ENCODE data around the gene ACADM.
"Not testable (repeated sequence)": the region's sequence is repeated elsewhere in the genome, so short reads cannot be mapped to it uniquely, and the experiment has no call there.

The ACADM gene

GRCh38 chr1:75723989-75724471 is 479 bp upstream of the ACADM start:
- peak; percentile 65 for DNase-seq (ENCODE audit: insufficient read length, low spot score)
- TF ChIP-seq POLR2A (IDR thresholded peaks at IDR 0.05; ENCODE audit: low read depth, low read length), result no peak
- no peak for FAIRE-seq

- no peak for DNase-seq (ENCODE audit: insufficient read length, low spot score)
Observed at GRCh38 chr1:75725266-75725665, 757 bp downstream of the ACADM start.

GRCh38 chr1:75725861-75726361 is 1.4 kb downstream of the ACADM start:
- FAIRE-seq, result peak; percentile 20
- DNase-seq (ENCODE audit: insufficient read length, low spot score), result no peak
- no peak for TF ChIP-seq POLR2A (IDR thresholded peaks at IDR 0.05; ENCODE audit: low read depth, low read length)

More at GRCh38 chr1:75725266-75725665, 757 bp downstream of the ACADM start:
- no peak for FAIRE-seq
- no peak for TF ChIP-seq POLR2A (IDR thresholded peaks at IDR 0.05; ENCODE audit: low read depth, low read length)

- TF ChIP-seq POLR2A (IDR thresholded peaks at IDR 0.05; ENCODE audit: low read depth, low read length), result no peak
- DNase-seq (ENCODE audit: insufficient read length, low spot score) (no peak), FAIRE-seq (no peak)
Observed at GRCh38 chr1:75727571-75727970, 3.1 kb downstream of the ACADM start.

GRCh38 chr1:75730432-75730831 is 5.9 kb downstream of the ACADM start:
- no peak for TF ChIP-seq POLR2A (IDR thresholded peaks at IDR 0.05; ENCODE audit: low read depth, low read length)
- DNase-seq (ENCODE audit: insufficient read length, low spot score) (no peak), FAIRE-seq (no peak)

- DNase-seq (ENCODE audit: insufficient read length, low spot score), result no peak
- TF ChIP-seq POLR2A (IDR thresholded peaks at IDR 0.05; ENCODE audit: low read depth, low read length), result no peak
- FAIRE-seq, result peak; percentile 90
Observed at GRCh38 chr1:75731881-75732280, 7.4 kb downstream of the ACADM start.

- DNase-seq (ENCODE audit: insufficient read length, low spot score) (no peak), FAIRE-seq (no peak)
- TF ChIP-seq POLR2A (IDR thresholded peaks at IDR 0.05; ENCODE audit: low read depth, low read length), result no peak
Observed at GRCh38 chr1:75732703-75733102, 8.2 kb downstream of the ACADM start.

GRCh38 chr1:75733661-75734060 is 9.2 kb downstream of the ACADM start:
- no peak for TF ChIP-seq POLR2A (IDR thresholded peaks at IDR 0.05; ENCODE audit: low read depth, low read length)
- FAIRE-seq, result no peak

GRCh38 chr1:75736016-75736415 is 11.5 kb downstream of the ACADM start:
- DNase-seq (ENCODE audit: insufficient read length, low spot score), result no peak
- no peak for TF ChIP-seq POLR2A (IDR thresholded peaks at IDR 0.05; ENCODE audit: low read depth, low read length)
- FAIRE-seq, result no peak

More at GRCh38 chr1:75733661-75734060, 9.2 kb downstream of the ACADM start:
- DNase-seq (ENCODE audit: insufficient read length, low spot score), result no peak

GRCh38 chr1:75742047-75742625 is 17.6 kb downstream of the ACADM start:
- DNase-seq (ENCODE audit: insufficient read length, low spot score) (no peak), FAIRE-seq (no peak)
- TF ChIP-seq POLR2A (IDR thresholded peaks at IDR 0.05; ENCODE audit: low read depth, low read length), result no peak

- FAIRE-seq, result no peak
- TF ChIP-seq POLR2A (IDR thresholded peaks at IDR 0.05; ENCODE audit: low read depth, low read length), result no peak
- no peak for DNase-seq (ENCODE audit: insufficient read length, low spot score)
Observed at GRCh38 chr1:75745276-75745675, 20.8 kb downstream of the ACADM start.

GRCh38 chr1:75757210-75757609 is 32.7 kb downstream of the ACADM start:
- FAIRE-seq; DNase-seq (ENCODE audit: insufficient read length, low spot score): not testable (repeated sequence)

- not testable (repeated sequence) for FAIRE-seq; DNase-seq (ENCODE audit: insufficient read length, low spot score)
Observed at GRCh38 chr1:75758543-75758942, 34.0 kb downstream of the ACADM start.

GRCh38 chr1:75764057-75764655 is 39.6 kb downstream of the ACADM start:
- TF ChIP-seq POLR2A (IDR thresholded peaks at IDR 0.05; ENCODE audit: low read depth, low read length), result no peak
- no peak for FAIRE-seq
- no peak for DNase-seq (ENCODE audit: insufficient read length, low spot score)

- peak; percentile 96 for FAIRE-seq
- TF ChIP-seq POLR2A (IDR thresholded peaks at IDR 0.05; ENCODE audit: low read depth, low read length), result no peak
- DNase-seq (ENCODE audit: insufficient read length, low spot score), result peak; percentile 15
Observed at GRCh38 chr1:75765697-75766355, 41.3 kb downstream of the ACADM start.
